Pancreas (tissue), 10 donors: ENCODE measurements around the gene TNFSF8. TPM values are rescaled to one million over a fixed set of nuclear protein-coding genes. Genes with fewer than 3 reads are reported as not detected.

Experiments used
- ATAC-seq, 4 donors: fragments of 200-7000 bp; cut with Tn5 transposase; one replicate each; pipeline versions ENCODE4 v1.8.0 to v1.9.1; 2020; ENCODE audit warnings: mild to moderate bottlenecking in 4 of 4, moderate library complexity in 4 of 4
- DNase-seq, 6 donors: peaks; one replicate each; pipeline ENCODE4 v3.0.0-alpha.2; 2020
- FAIRE-seq: peaks from 2 replicates; lab custom pipeline; 2012; peaks lifted over from hg19 to GRCh38; lab: Jason Lieb, UNC
- H3K27ac ChIP-seq, 4 donors: fragments of 200-600 bp; sonication (generic); 1 replicate in 3 of 4; 2 replicates in 1 of 4; pipeline versions ENCODE4 v1.5.0 to v1.8.0; 2020
- H3K27me3 ChIP-seq, 4 donors: fragments of 200-600 bp; one replicate each; pipeline ENCODE4 v1.8.0; 2021
- H3K36me3 ChIP-seq, 3 donors: fragments of 200-600 bp; sonication (generic) in 1 of 3; one replicate each; pipeline versions ENCODE4 v1.5.0 to v1.8.0; 2020 to 2021
- H3K4me1 ChIP-seq, 3 donors: fragments of 200-600 bp; one replicate each; pipeline ENCODE4 v1.8.0; 2021
- H3K4me3 ChIP-seq, 4 donors: fragments of 200-600 bp; sonication (generic) in 2 of 4; one replicate each; pipeline versions ENCODE4 v1.5.0 to v1.8.0; 2020 to 2021
- H3K9me3 ChIP-seq, 4 donors: fragments of 200-600 bp; one replicate each; pipeline ENCODE4 v1.8.0; 2021
- WGBS, 2 donors: extraction: QIAGEN DNeasy Blood & Tissue Kit; methylation state at CpG; one replicate each; pipeline ENCODE4 v1.1.7; 2013; 5-methylcytosine and 5-hydroxymethylcytosine counted together
- intact Hi-C, 3 donors: fragments of 100-400 bp; cut with DNase I; formaldehyde crosslinking; loops; one replicate each; pipeline versions ENCODE4 v1.11.1 to v1.14.2; 2022
- polyA plus RNA-seq, 2 donors: library from polyadenylated mRNA; stranded (reverse); fragments of 200-250 nt; gene quantifications; one replicate each; pipeline ENCODE4 v1.2.3, GENCODE V29; 2013
- total RNA-seq, 6 donors: library from RNA; stranded (reverse); fragmentation: NEBNext Ultra II Directional in 4 of 6; extraction: Animal tissue kit (Norgen Biotek cat#: 25700) in 4 of 6; gene quantifications; one replicate each; pipeline versions ENCODE4 v1.2.1 to v1.2.4, GENCODE V29; 2021 to 2023
- TF ChIP-seq, protein P1 (sequence below), 4 donors: fragments of 200-600 bp; sonication (generic) in 3 of 4; IDR thresholded peaks; one replicate each; pipeline versions ENCODE4 v1.5.0 to v1.8.0; 2021; ENCODE audit warnings: antibody characterized with exemption in 4 of 4
- donor health status: healthy with polysubstance abuse.
- donor health status: DM: no; HTN: no; CAD: no; lungs with moderate emphysema.
- donor health status: DM: no; HTN: no; CAD: no.
- donor health status: control.
- donor health status: control.
- donor health status: Bipolar disorder and iron deficiency.
- donor health status: DM: yes; HTN: yes; CAD: no.
- donor health status: DM: no; HTN: no; CAD: no.
- donor health status: DM: no; HTN: no; CAD: no.
- donor health status: DM: yes; HTN: yes; CAD: no.

The TNFSF8 gene
- total and polyA plus RNA-seq, 8 donors, result 0.05 to 1.0 (median 0.31) TPM

DNA sequence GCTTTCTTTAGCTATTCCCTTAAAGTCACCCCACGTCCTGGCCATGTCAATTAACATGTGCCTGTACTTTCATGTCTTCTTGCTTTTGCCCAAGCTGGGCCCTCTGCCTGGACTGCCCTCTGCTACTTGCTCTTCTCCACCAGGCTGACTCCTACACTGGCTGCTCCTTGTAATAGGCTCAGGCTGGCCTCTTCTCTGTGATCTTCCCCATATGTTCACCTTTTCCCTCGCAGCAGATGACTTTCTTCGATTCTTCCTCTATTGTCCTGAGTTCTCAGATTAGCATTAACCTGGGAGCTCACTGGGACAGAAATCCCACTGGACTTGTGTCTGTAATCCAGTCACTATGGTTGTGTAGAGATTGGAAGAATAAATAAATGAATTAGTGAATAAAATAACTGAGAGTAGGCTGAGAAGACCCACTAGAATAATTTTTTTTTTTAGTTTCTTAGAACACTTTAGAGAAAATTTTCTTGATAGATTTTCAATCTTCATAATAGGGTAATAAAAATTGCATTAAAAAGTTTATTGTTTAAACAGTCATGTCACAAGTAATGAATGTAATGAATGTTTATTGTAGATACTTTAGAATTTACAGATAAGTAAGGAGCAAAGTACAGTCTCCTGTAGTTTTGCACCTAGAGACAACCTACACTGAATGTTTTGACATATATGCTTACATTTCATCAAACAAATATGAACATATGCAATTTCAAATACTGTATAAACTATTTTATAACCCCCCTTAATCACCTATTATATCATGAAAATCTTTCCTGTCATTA is 77.1 kb downstream of the TNFSF8 start:
- TF ChIP-seq, protein P1, sequence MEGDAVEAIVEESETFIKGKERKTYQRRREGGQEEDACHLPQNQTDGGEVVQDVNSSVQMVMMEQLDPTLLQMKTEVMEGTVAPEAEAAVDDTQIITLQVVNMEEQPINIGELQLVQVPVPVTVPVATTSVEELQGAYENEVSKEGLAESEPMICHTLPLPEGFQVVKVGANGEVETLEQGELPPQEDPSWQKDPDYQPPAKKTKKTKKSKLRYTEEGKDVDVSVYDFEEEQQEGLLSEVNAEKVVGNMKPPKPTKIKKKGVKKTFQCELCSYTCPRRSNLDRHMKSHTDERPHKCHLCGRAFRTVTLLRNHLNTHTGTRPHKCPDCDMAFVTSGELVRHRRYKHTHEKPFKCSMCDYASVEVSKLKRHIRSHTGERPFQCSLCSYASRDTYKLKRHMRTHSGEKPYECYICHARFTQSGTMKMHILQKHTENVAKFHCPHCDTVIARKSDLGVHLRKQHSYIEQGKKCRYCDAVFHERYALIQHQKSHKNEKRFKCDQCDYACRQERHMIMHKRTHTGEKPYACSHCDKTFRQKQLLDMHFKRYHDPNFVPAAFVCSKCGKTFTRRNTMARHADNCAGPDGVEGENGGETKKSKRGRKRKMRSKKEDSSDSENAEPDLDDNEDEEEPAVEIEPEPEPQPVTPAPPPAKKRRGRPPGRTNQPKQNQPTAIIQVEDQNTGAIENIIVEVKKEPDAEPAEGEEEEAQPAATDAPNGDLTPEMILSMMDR (IDR thresholded peaks at IDR 0.05), result no peak
- peak; percentile 89 for FAIRE-seq
- no peaks in the 10 kb centered on the region for H3K9me3 ChIP-seq
- no peaks in the 10 kb centered on the region for H3K27me3 ChIP-seq
- H3K36me3 ChIP-seq, result no peaks in the 10 kb centered on the region
- H3K4me3 ChIP-seq, result no peak overlapping the region
- no peak for DNase-seq
- H3K4me1 ChIP-seq, result no peaks in the 10 kb centered on the region
- ATAC-seq, result no peak
- WGBS, 2 donors, result 81 to 83% methylated on average over 3 of the region's 3 CpGs
- no peak overlapping the region for H3K27ac ChIP-seq
- intact Hi-C loops, result no loop called here

DNA sequence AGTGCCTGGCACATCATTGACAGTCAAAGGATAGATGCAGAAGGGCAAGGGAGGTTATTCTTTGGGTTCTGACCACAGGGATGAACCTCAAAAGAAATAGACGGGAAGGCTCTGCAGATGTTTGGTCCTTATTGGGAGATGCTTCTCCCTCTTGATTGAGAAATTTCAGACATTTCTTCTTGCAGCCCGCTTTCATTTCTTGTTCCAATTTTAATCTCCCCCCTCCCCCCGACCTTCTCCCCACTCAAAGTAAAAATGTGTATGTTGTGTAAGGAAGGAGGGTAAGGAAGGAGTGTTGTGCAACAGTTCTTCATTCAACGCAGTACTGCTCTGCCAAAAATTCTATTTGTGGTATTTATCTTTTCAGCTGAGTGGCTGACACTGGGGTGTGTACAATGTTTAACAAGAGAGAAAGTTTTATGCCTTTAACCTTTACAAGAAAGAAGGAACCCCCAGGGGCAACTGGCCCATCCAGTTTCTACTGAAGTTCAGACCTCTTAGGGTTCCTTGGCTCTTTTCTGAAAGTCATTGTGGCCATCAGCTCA is 78.3 kb downstream of the TNFSF8 start:
- intact Hi-C loops, result no loop called here
- ATAC-seq, result peak in 3 of 4 donors; percentile 30 to 80 (median 79)
- no peak for DNase-seq
- H3K36me3 ChIP-seq, result no peaks in the 10 kb centered on the region
- no peak overlapping the region for H3K4me3 ChIP-seq
- TF ChIP-seq, protein P1 (IDR thresholded peaks at IDR 0.05), result no peak
- no peak for FAIRE-seq
- no peaks in the 10 kb centered on the region for H3K9me3 ChIP-seq
- H3K27ac ChIP-seq, result no peak overlapping the region
- WGBS, 2 donors, result 49 to 56% methylated on average over 4 of the region's 4 CpGs
- no peaks in the 10 kb centered on the region for H3K27me3 ChIP-seq
- no peaks in the 10 kb centered on the region for H3K4me1 ChIP-seq

DNA sequence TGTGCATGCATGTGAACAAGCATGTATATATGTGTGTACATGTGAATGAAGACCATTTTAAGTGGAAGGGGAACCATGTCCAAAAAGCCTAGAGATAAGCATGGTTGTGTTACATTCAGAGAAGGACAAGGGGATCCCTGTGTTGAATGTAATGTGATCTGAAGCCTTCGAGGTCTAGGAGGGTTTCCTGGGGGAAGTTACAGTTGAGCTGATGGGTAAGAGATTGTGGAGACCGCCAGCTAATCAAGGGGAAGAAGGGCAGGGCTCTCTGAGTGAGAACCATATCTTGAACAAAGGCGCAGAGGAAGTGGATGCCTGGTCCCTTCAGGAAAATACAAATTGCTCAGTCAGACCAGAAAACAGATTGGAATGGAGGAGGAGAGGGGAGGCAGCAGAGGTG is 79.1 kb downstream of the TNFSF8 start:
- H3K27ac ChIP-seq, result no peak overlapping the region
- no peaks in the 10 kb centered on the region for H3K27me3 ChIP-seq
- no peaks in the 10 kb centered on the region for H3K36me3 ChIP-seq
- TF ChIP-seq, protein P1 (IDR thresholded peaks at IDR 0.05), result no peak
- 73 to 77% methylated on average over 3 of the region's 3 CpGs for WGBS, 2 donors
- no peaks in the 10 kb centered on the region for H3K4me1 ChIP-seq
- DNase-seq (no peak), ATAC-seq (no peak), FAIRE-seq (no peak)
- no peak overlapping the region for H3K4me3 ChIP-seq
- intact Hi-C loops, result no loop called here
- H3K9me3 ChIP-seq, result no peaks in the 10 kb centered on the region

Other genes starting within 250 kb of the TNFSF8 start
- not detected for gene TEX48, start 248.4 kb downstream of the TNFSF8 start, total RNA-seq
- not detected for gene TEX48, start 248.4 kb downstream of the TNFSF8 start, polyA plus RNA-seq
- gene TNFSF15, start 124.6 kb downstream of the TNFSF8 start, total RNA-seq, result 1 to 10 TPM in 1 of 6 donors, under 1 TPM in 5; 0.04 to 1.7 (median 0.16) TPM
- gene TNFSF15, start 124.6 kb downstream of the TNFSF8 start, polyA plus RNA-seq, result under 1 TPM; 0.04 to 0.09 TPM
- 10 to 100 TPM in 1 of 6 donors, 1 to 10 TPM in 3, under 1 TPM in 2; 0.55 to 12.5 (median 1.6) TPM for gene TNC, start 187.6 kb upstream of the TNFSF8 start, total RNA-seq
- gene TNC, start 187.6 kb upstream of the TNFSF8 start, polyA plus RNA-seq, result 1 to 10 TPM in 1 of 2 donors, under 1 TPM in 1; 0.31 to 1.2 TPM